Thymus (tissue), 11 donors: ENCODE data around the gene ZFYVE28. TPM values are rescaled to one million over a fixed set of nuclear protein-coding genes. Genes with fewer than 3 reads are reported as not detected.
A peak's percentile ranks its signal among the peaks of the same experiment; 100 is the strongest.
"Not testable (repeated sequence)": the region's sequence is repeated elsewhere in the genome, so short reads cannot be mapped to it uniquely, and the experiment has no call there.

ENCODE experiments used
- DNase-seq, 9 donors: peaks; one replicate each; pipeline ENCODE4 v3.0.0-alpha.2; 2013; ENCODE audit warnings: low spot score in 9 of 9, low read depth in 6 of 9, missing footprints in 1 of 9
- H3K27ac ChIP-seq, 2 donors: one replicate each; pipeline ENCODE4 v1.5.1; 2013; ENCODE audit warnings: control low read depth in 1 of 2, low read depth in 1 of 2, low read length in 1 of 2, mild to moderate bottlenecking in 1 of 2, moderate library complexity in 1 of 2
- H3K27me3 ChIP-seq, 2 donors: one replicate each; pipeline ENCODE4 v1.5.1; 2013; ENCODE audit warnings: low read length in 1 of 2; ENCODE audit not compliant: control insufficient read depth in 2 of 2, insufficient read depth in 1 of 2
- H3K36me3 ChIP-seq, 2 donors: one replicate each; pipeline ENCODE4 v1.5.1; 2013; ENCODE audit warnings: low read length in 1 of 2, mild to moderate bottlenecking in 1 of 2, moderate library complexity in 1 of 2; ENCODE audit not compliant: control insufficient read depth in 2 of 2, insufficient read depth in 2 of 2
- H3K4me1 ChIP-seq, 2 donors: one replicate each; pipeline ENCODE4 v1.5.1; 2013; ENCODE audit warnings: low read length in 2 of 2; ENCODE audit not compliant: control insufficient read depth in 2 of 2, insufficient read depth in 2 of 2
- H3K4me3 ChIP-seq, 2 donors: one replicate each; pipeline ENCODE4 v1.5.1; 2013; ENCODE audit warnings: low read length in 2 of 2, control low read depth in 1 of 2, mild to moderate bottlenecking in 1 of 2
- H3K9me3 ChIP-seq, 2 donors: one replicate each; pipeline ENCODE4 v1.5.1; 2013; ENCODE audit warnings: low read length in 1 of 2, mild to moderate bottlenecking in 1 of 2; ENCODE audit not compliant: control insufficient read depth in 2 of 2, insufficient read depth in 1 of 2
- WGBS: extraction: QIAGEN DNeasy Blood & Tissue Kit; methylation state at CpG from one replicate; pipeline ENCODE4 v1.1.7; 2013; 5-methylcytosine and 5-hydroxymethylcytosine counted together
- polyA plus RNA-seq: library from polyadenylated mRNA; stranded (reverse); fragments of 200-250 nt; gene quantifications from one replicate; pipeline ENCODE4 v1.2.3, GENCODE V29; 2013
- total RNA-seq: library from RNA; stranded (reverse); fragments of 120-200 nt; gene quantifications from one replicate; pipeline ENCODE4 v1.2.4, GENCODE V29; 2013
- donor health status: healthy.

ZFYVE28 gene
- total and polyA plus RNA-seq, 2 donors = 2.8 to 7.8 TPM

GRCh38 chr4:2231082-2231481, 187.4 kb downstream of the ZFYVE28 start:
- H3K4me1 ChIP-seq = no peaks in the 10 kb centered on the region
- no peak overlapping the region for H3K27ac ChIP-seq
- H3K4me3 ChIP-seq = no peak overlapping the region
- no peaks in the 10 kb centered on the region for H3K27me3 ChIP-seq
- DNase-seq = no peak
- 97% methylated on average over 6 of the region's 6 CpGs for WGBS
- H3K36me3 ChIP-seq = peaks cover 9 to 31% of the 10 kb centered on the region in 2 donors
- no peaks in the 10 kb centered on the region for H3K9me3 ChIP-seq

- no peaks in the 10 kb centered on the region for H3K9me3 ChIP-seq
- WGBS = 96% methylated on average over 2 of the region's 2 CpGs
- no peaks in the 10 kb centered on the region for H3K27me3 ChIP-seq
- DNase-seq = no peak
- no peak overlapping the region for H3K27ac ChIP-seq
- no peaks in the 10 kb centered on the region for H3K4me1 ChIP-seq
- H3K36me3 ChIP-seq = peaks cover 12 to 23% of the 10 kb centered on the region in 2 donors
- no peak overlapping the region for H3K4me3 ChIP-seq
Observed at GRCh38 chr4:2226261-2226660, 192.2 kb downstream of the ZFYVE28 start.

- Histone ChIP-seq H3K36me3 (peaks cover 12 to 14% of the 10 kb centered on the region in 2 donors), H3K27ac (no peak overlapping the region), H3K9me3 (no peaks in the 10 kb centered on the region), H3K27me3 (no peaks in the 10 kb centered on the region), H3K4me1 (peaks cover 0 to 3% of the 10 kb centered on the region in 2 donors), H3K4me3 (no peak overlapping the region)
- 94% methylated on average over 2 of the region's 2 CpGs for WGBS
- DNase-seq = no peak
Observed at GRCh38 chr4:2222838-2223237, 195.6 kb downstream of the ZFYVE28 start.

- H3K4me1 ChIP-seq, H3K27me3 ChIP-seq, H3K27ac ChIP-seq, DNase-seq, H3K9me3 ChIP-seq, H3K4me3 ChIP-seq: not testable (repeated sequence)
- peaks cover 7 to 10% of the 10 kb centered on the region in 2 donors for H3K36me3 ChIP-seq
- 93% methylated on average over 4 of the region's 4 CpGs for WGBS
Observed at GRCh38 chr4:2221378-2221777, 197.1 kb downstream of the ZFYVE28 start.

GRCh38 chr4:2220016-2220630, 198.3 kb downstream of the ZFYVE28 start:
- peak; percentile 52 to 89 (median 74) for DNase-seq
- H3K4me1 ChIP-seq = peaks cover 0 to 3% of the 10 kb centered on the region in 2 donors
- no peak overlapping the region for H3K27ac ChIP-seq
- WGBS = 17% methylated on average over 10 of the region's 10 CpGs
- H3K9me3 ChIP-seq = no peaks in the 10 kb centered on the region
- H3K36me3 ChIP-seq = peaks cover 7 to 10% of the 10 kb centered on the region in 2 donors
- no peak overlapping the region for H3K4me3 ChIP-seq
- no peaks in the 10 kb centered on the region for H3K27me3 ChIP-seq

Other genes with a start within 250 kb of the ZFYVE28 start
- gene HAUS3, start 176.5 kb downstream of the ZFYVE28 start, total RNA-seq = 14.3 TPM
- 26.6 TPM for gene HAUS3, start 176.5 kb downstream of the ZFYVE28 start, polyA plus RNA-seq
- 1.1 TPM for gene POLN, start 176.5 kb downstream of the ZFYVE28 start, total RNA-seq
- gene POLN, start 176.5 kb downstream of the ZFYVE28 start, polyA plus RNA-seq = 2.9 TPM
- gene MXD4, start 156.5 kb downstream of the ZFYVE28 start, total RNA-seq = 47.5 TPM
- 72.7 TPM for gene MXD4, start 156.5 kb downstream of the ZFYVE28 start, polyA plus RNA-seq
- gene CFAP99, start 310 bp upstream of the ZFYVE28 start, total RNA-seq = 0.19 TPM
- gene CFAP99, start 310 bp upstream of the ZFYVE28 start, polyA plus RNA-seq = 0.18 TPM
- 43.1 TPM for gene RNF4, start 50.5 kb upstream of the ZFYVE28 start, total RNA-seq
- gene RNF4, start 50.5 kb upstream of the ZFYVE28 start, polyA plus RNA-seq = 41.3 TPM
- 9.0 TPM for gene FAM193A, start 118.0 kb upstream of the ZFYVE28 start, total RNA-seq
- 13.8 TPM for gene FAM193A, start 118.0 kb upstream of the ZFYVE28 start, polyA plus RNA-seq